Natural killer cell (primary cell): ENCODE measurements around the gene KLHL4. TPM values are rescaled to one million over a fixed set of nuclear protein-coding genes. Genes with fewer than 3 reads are reported as not detected.
"Not testable (repeated sequence)": the region's sequence is repeated elsewhere in the genome, so short reads cannot be mapped to it uniquely, and the experiment has no call there.

Experiments used
- ATAC-seq, 3 donors: fragments of 150-1000 bp in 2 of 3; fragments of 200-7000 bp in 1 of 3; cut with Tn5 transposase; 1 replicate in 1 of 3; 2 replicates in 2 of 3; pipeline ENCODE4 v1.10.0; 2021; ENCODE audit warnings: mild to moderate bottlenecking in 2 of 3, moderate library complexity in 2 of 3
- DNase-seq, 2 donors: peaks; one replicate each; pipeline versions ENCODE4 v3.0.0 to v3.0.0-alpha.2; 2013 to 2021; ENCODE audit warnings: mixed read lengths in 1 of 2
- H3K27ac ChIP-seq: one replicate; pipeline ENCODE4 v1.5.1; 2013; ENCODE audit warnings: mild to moderate bottlenecking, low read length
- H3K27me3 ChIP-seq: one replicate; pipeline ENCODE4 v1.6.1; 2013; ENCODE audit warnings: low read length; ENCODE audit not compliant: control insufficient read depth, insufficient read depth
- H3K36me3 ChIP-seq: one replicate; pipeline ENCODE4 v1.6.1; 2013; ENCODE audit warnings: low read length; ENCODE audit not compliant: control insufficient read depth, insufficient read depth
- H3K4me1 ChIP-seq: one replicate; pipeline ENCODE4 v1.6.1; 2013; ENCODE audit warnings: low read length; ENCODE audit not compliant: control insufficient read depth, insufficient read depth
- H3K4me3 ChIP-seq: one replicate; pipeline ENCODE4 v1.5.1; 2013; ENCODE audit warnings: low read length
- H3K9me3 ChIP-seq: one replicate; pipeline ENCODE4 v1.6.1; 2013; ENCODE audit warnings: low read length; ENCODE audit not compliant: control insufficient read depth, insufficient read depth
- H3K27ac Mint-ChIP-seq, 2 donors: one replicate each; pipeline ENCODE4 v1.8.0; 2022; ENCODE audit warnings: mild to moderate bottlenecking in 2 of 2, mixed read lengths in 2 of 2, moderate library complexity in 1 of 2
- H3K27me3 Mint-ChIP-seq, 2 donors: one replicate each; pipeline ENCODE4 v1.8.0; 2022; ENCODE audit warnings: low read depth in 2 of 2, mixed read lengths in 2 of 2
- H3K36me3 Mint-ChIP-seq: one replicate; pipeline ENCODE4 v1.8.0; 2022; ENCODE audit warnings: mixed read lengths
- H3K4me1 Mint-ChIP-seq, 2 donors: one replicate each; pipeline ENCODE4 v1.8.0; 2022; ENCODE audit warnings: mixed read lengths in 2 of 2
- H3K4me3 Mint-ChIP-seq: one replicate; pipeline ENCODE4 v1.8.0; 2022; ENCODE audit warnings: mild to moderate bottlenecking, moderate library complexity, mixed read lengths
- H3K9me3 Mint-ChIP-seq, 2 donors: one replicate each; pipeline ENCODE4 v1.8.0; 2022; ENCODE audit warnings: mixed read lengths in 2 of 2
- CTCF ChIP-seq: fragments of 200-600 bp; IDR thresholded peaks from one replicate; pipeline ENCODE4 v1.8.0; 2022; ENCODE audit warnings: antibody characterized with exemption
- WGBS: methylation state at CpG from one replicate; pipeline ENCODE4 v1.1.7; 2013; ENCODE audit warnings: missing lambda C conversion rate; ENCODE audit not compliant: insufficient coverage; 5-methylcytosine and 5-hydroxymethylcytosine counted together
- intact Hi-C: fragments of 100-400 bp; cut with micrococcal nuclease; formaldehyde crosslinking; loops from one replicate; pipeline ENCODE4 v1.14.2; 2022
- total RNA-seq, 4 donors: library from RNA; stranded (reverse); fragments of 120-200 nt in 1 of 4; gene quantifications; one replicate each; pipeline versions ENCODE4 v1.2.3 to v1.2.4, GENCODE V29; 2013 to 2022

Gene KLHL4
- total RNA-seq, 3 donors from 2014 or later (not counting 1 experiment from before 2014, with no cell fraction given), result not detected

- H3K4me3 Mint-ChIP-seq, ATAC-seq, H3K4me1 ChIP-seq, H3K27me3 Mint-ChIP-seq, H3K4me1 Mint-ChIP-seq, H3K27ac Mint-ChIP-seq, H3K4me3 ChIP-seq, H3K9me3 ChIP-seq, H3K36me3 Mint-ChIP-seq, H3K27ac ChIP-seq, intact Hi-C loops, DNase-seq, H3K27me3 ChIP-seq, H3K36me3 ChIP-seq: not testable (repeated sequence)
- 91% methylated on average over 6 of the region's 7 CpGs for WGBS
- H3K9me3 Mint-ChIP-seq, result peaks cover 4 to 14% of the 10 kb centered on the region in 2 donors
These were observed 171.6 kb downstream of the KLHL4 start for GRCh38 chrX:87689218-87689617.

GRCh38 chrX:87693204-87693603, 175.6 kb downstream of the KLHL4 start:
- H3K4me1 ChIP-seq, result no peaks in the 10 kb centered on the region
- no peaks in the 10 kb centered on the region for H3K4me1 Mint-ChIP-seq
- no peaks in the 10 kb centered on the region for H3K9me3 ChIP-seq
- no CpG with 5 or more reads among the region's 1 CpG for WGBS
- no peak overlapping the region for H3K27ac Mint-ChIP-seq
- no peaks in the 10 kb centered on the region for H3K27me3 Mint-ChIP-seq
- no peak overlapping the region for H3K4me3 ChIP-seq
- ATAC-seq (no peak), DNase-seq (no peak)
- H3K27ac ChIP-seq, result no peak overlapping the region
- no peaks in the 10 kb centered on the region for H3K27me3 ChIP-seq
- peaks cover 4 to 7% of the 10 kb centered on the region in 2 donors for H3K9me3 Mint-ChIP-seq
- no peaks in the 10 kb centered on the region for H3K36me3 Mint-ChIP-seq
- H3K4me3 Mint-ChIP-seq, result no peak overlapping the region
- intact Hi-C loops, result no loop called here
- no peaks in the 10 kb centered on the region for H3K36me3 ChIP-seq
- no peak for TF ChIP-seq CTCF

GRCh38 chrX:87697409-87697808, 179.8 kb downstream of the KLHL4 start:
- Histone ChIP-seq H3K9me3 (no peaks in the 10 kb centered on the region), H3K4me1 (no peaks in the 10 kb centered on the region), H3K27me3 (no peaks in the 10 kb centered on the region), H3K36me3 (no peaks in the 10 kb centered on the region), H3K4me3 (no peak overlapping the region), H3K27ac (no peak overlapping the region)
- intact Hi-C loops, result no loop called here
- ATAC-seq (no peak), DNase-seq (no peak)
- no peak for TF ChIP-seq CTCF
- no CpG with 5 or more reads among the region's 1 CpG for WGBS
- Mint-ChIP-seq H3K27me3 (no peaks in the 10 kb centered on the region), H3K4me3 (no peak overlapping the region), H3K4me1 (no peaks in the 10 kb centered on the region), H3K9me3 (peaks cover under 1 to 7% of the 10 kb centered on the region in 2 donors), H3K36me3 (no peaks in the 10 kb centered on the region), H3K27ac (no peak overlapping the region)

- no peak for TF ChIP-seq CTCF
- Mint-ChIP-seq H3K27me3 (no peaks in the 10 kb centered on the region), H3K27ac (no peak overlapping the region), H3K4me1 (no peaks in the 10 kb centered on the region), H3K4me3 (no peak overlapping the region), H3K36me3 (no peaks in the 10 kb centered on the region), H3K9me3 (peaks cover 5 to 11% of the 10 kb centered on the region in 2 donors)
- Histone ChIP-seq H3K4me1 (no peaks in the 10 kb centered on the region), H3K9me3 (peaks cover 7% of the 10 kb centered on the region), H3K36me3 (no peaks in the 10 kb centered on the region), H3K27me3 (no peaks in the 10 kb centered on the region), H3K4me3 (no peak overlapping the region), H3K27ac (no peak overlapping the region)
- 94% methylated on average over 1 of the region's 3 CpGs for WGBS
- ATAC-seq, result no peak
- no peak for DNase-seq
- intact Hi-C loops, result no loop called here
These were observed 185.2 kb downstream of the KLHL4 start for GRCh38 chrX:87702795-87703194.

- H3K36me3 Mint-ChIP-seq, H3K36me3 ChIP-seq, H3K4me1 ChIP-seq, H3K27ac Mint-ChIP-seq, ATAC-seq, H3K27ac ChIP-seq, H3K4me3 Mint-ChIP-seq, intact Hi-C loops, H3K4me1 Mint-ChIP-seq, DNase-seq, H3K4me3 ChIP-seq, H3K27me3 ChIP-seq, H3K27me3 Mint-ChIP-seq, H3K9me3 ChIP-seq: not testable (repeated sequence)
- no CpG with 5 or more reads among the region's 5 CpGs for WGBS
- H3K9me3 Mint-ChIP-seq, result peaks cover 5 to 12% of the 10 kb centered on the region in 2 donors
These were observed 185.9 kb downstream of the KLHL4 start for GRCh38 chrX:87703469-87703868.
